Measurements from ENCODE around the gene DUSP7.
A peak's percentile ranks its signal among the peaks of the same experiment; 100 is the strongest.

Gene DUSP7

GRCh38 chr3:52014613-52015012, 41.8 kb downstream of the DUSP7 start:
- H3K4me1 Mint-ChIP-seq (ENCODE audit: low read depth), result no peaks in the 10 kb centered on the region
- DNase-seq (ENCODE audit: low spot score), result no peak
- H3K36me3 Mint-ChIP-seq (ENCODE audit: low read depth), result no peaks in the 10 kb centered on the region
- no peak overlapping the region for H3K4me3 Mint-ChIP-seq
- no peaks in the 10 kb centered on the region for H3K9me3 Mint-ChIP-seq
- no peak overlapping the region for H3K27ac Mint-ChIP-seq
- peaks cover 3% of the 10 kb centered on the region for H3K27me3 Mint-ChIP-seq (ENCODE audit: low read depth)

- Mint-ChIP-seq H3K4me1 (ENCODE audit: low read depth) (no peaks in the 10 kb centered on the region), H3K4me3 (no peak overlapping the region), H3K27me3 (ENCODE audit: low read depth) (peaks cover 3% of the 10 kb centered on the region), H3K36me3 (ENCODE audit: low read depth) (no peaks in the 10 kb centered on the region), H3K9me3 (no peaks in the 10 kb centered on the region), H3K27ac (no peak overlapping the region)
- no peak for DNase-seq (ENCODE audit: low spot score)
Observed at GRCh38 chr3:52013802-52014598, 42.4 kb downstream of the DUSP7 start.

- no peaks in the 10 kb centered on the region for H3K9me3 Mint-ChIP-seq
- no peak overlapping the region for H3K4me3 Mint-ChIP-seq
- peaks cover 3% of the 10 kb centered on the region for H3K27me3 Mint-ChIP-seq (ENCODE audit: low read depth)
- no peaks in the 10 kb centered on the region for H3K4me1 Mint-ChIP-seq (ENCODE audit: low read depth)
- H3K36me3 Mint-ChIP-seq (ENCODE audit: low read depth), result no peaks in the 10 kb centered on the region
- H3K27ac Mint-ChIP-seq, result no peak overlapping the region
- no peak for DNase-seq (ENCODE audit: low spot score)
Observed at GRCh38 chr3:52012699-52013098, 43.7 kb downstream of the DUSP7 start.

GRCh38 chr3:52010431-52010830, 45.9 kb downstream of the DUSP7 start:
- H3K4me1 Mint-ChIP-seq (ENCODE audit: low read depth), result peaks cover 8% of the 10 kb centered on the region
- H3K27me3 Mint-ChIP-seq (ENCODE audit: low read depth), result peaks cover 3% of the 10 kb centered on the region
- no peaks in the 10 kb centered on the region for H3K36me3 Mint-ChIP-seq (ENCODE audit: low read depth)
- H3K9me3 Mint-ChIP-seq, result no peaks in the 10 kb centered on the region
- DNase-seq (ENCODE audit: low spot score), result no peak
- H3K27ac Mint-ChIP-seq, result no peak overlapping the region
- no peak overlapping the region for H3K4me3 Mint-ChIP-seq

GRCh38 chr3:52007291-52007690, 49.1 kb downstream of the DUSP7 start:
- DNase-seq (ENCODE audit: low spot score), result no peak
- no peaks in the 10 kb centered on the region for H3K36me3 Mint-ChIP-seq (ENCODE audit: low read depth)
- H3K4me1 Mint-ChIP-seq (ENCODE audit: low read depth), result peaks cover 8% of the 10 kb centered on the region
- H3K27ac Mint-ChIP-seq, result no peak overlapping the region
- peaks cover 3% of the 10 kb centered on the region for H3K27me3 Mint-ChIP-seq (ENCODE audit: low read depth)
- no peak overlapping the region for H3K4me3 Mint-ChIP-seq
- H3K9me3 Mint-ChIP-seq, result no peaks in the 10 kb centered on the region

GRCh38 chr3:52006820-52007133, 49.6 kb downstream of the DUSP7 start:
- H3K27ac Mint-ChIP-seq, result no peak overlapping the region
- H3K9me3 Mint-ChIP-seq, result no peaks in the 10 kb centered on the region
- no peaks in the 10 kb centered on the region for H3K36me3 Mint-ChIP-seq (ENCODE audit: low read depth)
- peaks cover 3% of the 10 kb centered on the region for H3K27me3 Mint-ChIP-seq (ENCODE audit: low read depth)
- no peak for DNase-seq (ENCODE audit: low spot score)
- no peak overlapping the region for H3K4me3 Mint-ChIP-seq
- peaks cover 8% of the 10 kb centered on the region for H3K4me1 Mint-ChIP-seq (ENCODE audit: low read depth)

GRCh38 chr3:52006017-52006819, 50.2 kb downstream of the DUSP7 start:
- H3K4me3 Mint-ChIP-seq, result peak overlapping the region; percentile 34
- H3K27ac Mint-ChIP-seq, result peak overlapping the region; percentile 20
- peaks cover 11% of the 10 kb centered on the region for H3K4me1 Mint-ChIP-seq (ENCODE audit: low read depth)

GRCh38 chr3:52005571-52005986, 50.8 kb downstream of the DUSP7 start:
- H3K9me3 Mint-ChIP-seq, result no peaks in the 10 kb centered on the region
- no peaks in the 10 kb centered on the region for H3K36me3 Mint-ChIP-seq (ENCODE audit: low read depth)
- no peak for DNase-seq (ENCODE audit: low spot score)
- H3K27ac Mint-ChIP-seq, result peak overlapping the region; percentile 20
- no peaks in the 10 kb centered on the region for H3K27me3 Mint-ChIP-seq (ENCODE audit: low read depth)
- H3K4me1 Mint-ChIP-seq (ENCODE audit: low read depth), result peaks cover 11% of the 10 kb centered on the region
- H3K4me3 Mint-ChIP-seq, result peak overlapping the region; percentile 34

More at GRCh38 chr3:52006017-52006819, 50.2 kb downstream of the DUSP7 start:
- no peaks in the 10 kb centered on the region for H3K36me3 Mint-ChIP-seq (ENCODE audit: low read depth)
- no peak for DNase-seq (ENCODE audit: low spot score)
- H3K27me3 Mint-ChIP-seq (ENCODE audit: low read depth), result peaks cover 3% of the 10 kb centered on the region
- no peaks in the 10 kb centered on the region for H3K9me3 Mint-ChIP-seq

- no peaks in the 10 kb centered on the region for H3K9me3 Mint-ChIP-seq
- no peaks in the 10 kb centered on the region for H3K27me3 Mint-ChIP-seq (ENCODE audit: low read depth)
- DNase-seq (ENCODE audit: low spot score), result no peak
- H3K27ac Mint-ChIP-seq, result no peak overlapping the region
- H3K4me1 Mint-ChIP-seq (ENCODE audit: low read depth), result peaks cover 11% of the 10 kb centered on the region
- H3K36me3 Mint-ChIP-seq (ENCODE audit: low read depth), result no peaks in the 10 kb centered on the region
- H3K4me3 Mint-ChIP-seq, result no peak overlapping the region
Observed at GRCh38 chr3:52004906-52005395, 51.4 kb downstream of the DUSP7 start.

- DNase-seq (ENCODE audit: low spot score), result no peak
- peaks cover 4% of the 10 kb centered on the region for H3K27me3 Mint-ChIP-seq (ENCODE audit: low read depth)
- no peak overlapping the region for H3K27ac Mint-ChIP-seq
- H3K4me1 Mint-ChIP-seq (ENCODE audit: low read depth), result peaks cover 11% of the 10 kb centered on the region
- no peaks in the 10 kb centered on the region for H3K9me3 Mint-ChIP-seq
- no peaks in the 10 kb centered on the region for H3K36me3 Mint-ChIP-seq (ENCODE audit: low read depth)
- H3K4me3 Mint-ChIP-seq, result no peak overlapping the region
Observed at GRCh38 chr3:52004163-52004787, 52.1 kb downstream of the DUSP7 start.

GRCh38 chr3:52002748-52003147, 53.6 kb downstream of the DUSP7 start:
- H3K27me3 Mint-ChIP-seq (ENCODE audit: low read depth), result peaks cover 9% of the 10 kb centered on the region
- H3K9me3 Mint-ChIP-seq, result no peaks in the 10 kb centered on the region
- DNase-seq (ENCODE audit: low spot score), result no peak
- no peak overlapping the region for H3K4me3 Mint-ChIP-seq
- peaks cover 13% of the 10 kb centered on the region for H3K4me1 Mint-ChIP-seq (ENCODE audit: low read depth)
- H3K27ac Mint-ChIP-seq, result no peak overlapping the region
- H3K36me3 Mint-ChIP-seq (ENCODE audit: low read depth), result no peaks in the 10 kb centered on the region

GRCh38 chr3:52001443-52001974, 54.9 kb downstream of the DUSP7 start:
- no peaks in the 10 kb centered on the region for H3K36me3 Mint-ChIP-seq (ENCODE audit: low read depth)
- H3K4me1 Mint-ChIP-seq (ENCODE audit: low read depth), result peaks cover 13% of the 10 kb centered on the region
- DNase-seq (ENCODE audit: low spot score), result peak; percentile 77
- peak overlapping the region; percentile 12 for H3K27ac Mint-ChIP-seq
- H3K4me3 Mint-ChIP-seq, result no peak overlapping the region
- H3K9me3 Mint-ChIP-seq, result no peaks in the 10 kb centered on the region
- peaks cover 13% of the 10 kb centered on the region for H3K27me3 Mint-ChIP-seq (ENCODE audit: low read depth)

GRCh38 chr3:51999846-52000245, 56.5 kb downstream of the DUSP7 start:
- Mint-ChIP-seq H3K27me3 (ENCODE audit: low read depth) (peaks cover 13% of the 10 kb centered on the region), H3K9me3 (no peaks in the 10 kb centered on the region), H3K27ac (no peak overlapping the region), H3K4me3 (no peak overlapping the region), H3K36me3 (ENCODE audit: low read depth) (peaks cover 11% of the 10 kb centered on the region), H3K4me1 (ENCODE audit: low read depth) (peaks cover 10% of the 10 kb centered on the region)
- no peak for DNase-seq (ENCODE audit: low spot score)
